Activated CD4-positive, alpha-beta memory T cell treated with anti-CD3 and anti-CD28 coated beads for 36 hours (primary cell): Measurements from ENCODE around the gene FBLN7. TPM values are rescaled to one million over a fixed set of nuclear protein-coding genes. Genes with fewer than 3 reads are reported as not detected.
"Not testable (repeated sequence)": the region's sequence is repeated elsewhere in the genome, so short reads cannot be mapped to it uniquely, and the experiment has no call there.

ENCODE experiments used
- CTCF ChIA-PET: fragments of 350-600 bp; sonication (Branson Sonifier 250); formaldehyde crosslinking; loops from one replicate; lab custom pipeline; 2021; ENCODE audit warnings: antibody characterized with exemption, inconsistent platforms; lab: Charles Lee
- POLR2A ChIA-PET: fragments of 350-600 bp; sonication (Branson Sonifier 250); formaldehyde crosslinking; loops from one replicate; lab custom pipeline; 2021; ENCODE audit warnings: antibody characterized with exemption; lab: Charles Lee
- DNase-seq: peaks from one replicate; pipeline ENCODE4 v3.0.0-alpha.2; 2020
- H3K27ac Mint-ChIP-seq: one replicate; pipeline ENCODE4 v1.8.0; 2021; ENCODE audit warnings: mixed read lengths
- H3K27me3 Mint-ChIP-seq: one replicate; pipeline ENCODE4 v1.8.0; 2021; ENCODE audit warnings: mixed read lengths
- H3K36me3 Mint-ChIP-seq: one replicate; pipeline ENCODE4 v1.8.0; 2021; ENCODE audit warnings: mixed read lengths
- H3K4me1 Mint-ChIP-seq: one replicate; pipeline ENCODE4 v1.8.0; 2021; ENCODE audit warnings: low read depth, mixed read lengths
- H3K4me3 Mint-ChIP-seq: one replicate; pipeline ENCODE4 v1.8.0; 2021; ENCODE audit warnings: mild to moderate bottlenecking, mixed read lengths
- H3K9me3 Mint-ChIP-seq: one replicate; pipeline ENCODE4 v1.8.0; 2021; ENCODE audit warnings: mixed read lengths
- intact Hi-C: fragments of 100-400 bp; cut with micrococcal nuclease; formaldehyde crosslinking; loops from one replicate; pipeline ENCODE4 v1.15.1; 2023
- total RNA-seq, 2 experiments: library from RNA; stranded (reverse); gene quantifications; one replicate each; pipeline ENCODE4 v1.2.3, GENCODE V29; 2021

FBLN7 gene
- total RNA-seq, 2 experiments from 2014 or later, result 38.9 to 40.2 TPM

GRCh38 chr2:112195167-112195766 lies 57.1 kb downstream of the FBLN7 start:
- POLR2A ChIA-PET, result no interaction called here
- peaks cover 53% of the 10 kb centered on the region for H3K4me1 Mint-ChIP-seq
- H3K27me3 Mint-ChIP-seq, result no peaks in the 10 kb centered on the region

GRCh38 chr2:112195950-112196349 lies 57.8 kb downstream of the FBLN7 start:
- ChIA-PET POLR2A (no interaction called here), CTCF (no interaction called here)
- H3K27me3 Mint-ChIP-seq, result no peaks in the 10 kb centered on the region
- DNase-seq, result no peak
- no peaks in the 10 kb centered on the region for H3K9me3 Mint-ChIP-seq
- H3K4me3 Mint-ChIP-seq, result no peak overlapping the region
- peaks cover 47% of the 10 kb centered on the region for H3K4me1 Mint-ChIP-seq
- no peak overlapping the region for H3K27ac Mint-ChIP-seq
- intact Hi-C loops, result no loop called here
- H3K36me3 Mint-ChIP-seq, result peaks cover 27% of the 10 kb centered on the region

More at GRCh38 chr2:112195167-112195766, 57.1 kb downstream of the FBLN7 start:
- Mint-ChIP-seq H3K4me3 (no peak overlapping the region), H3K36me3 (peaks cover 29% of the 10 kb centered on the region), H3K27ac (peak overlapping the region; percentile 43), H3K9me3 (no peaks in the 10 kb centered on the region)
- no peak for DNase-seq
- CTCF ChIA-PET, result interaction anchor here (1.7 to 1.9 kb wide), 2 partner anchors 12 to 74 kb away, joined by 4 to 8 read pairs; no protein-coding TSS in a partner anchor
- intact Hi-C loops, result no loop called here

GRCh38 chr2:112197868-112198267 lies 59.7 kb downstream of the FBLN7 start:
- ChIA-PET POLR2A (no interaction called here), CTCF (interaction anchor here (1.1 kb wide), 1 partner anchor 77 kb away, joined by 3 read pairs; no protein-coding TSS in a partner anchor)
- Mint-ChIP-seq H3K4me1 (peaks cover 34% of the 10 kb centered on the region), H3K9me3 (peaks cover 6% of the 10 kb centered on the region), H3K27ac (no peak overlapping the region), H3K27me3 (no peaks in the 10 kb centered on the region), H3K36me3 (peaks cover 27% of the 10 kb centered on the region), H3K4me3 (no peak overlapping the region)
- intact Hi-C loops, result no loop called here
- DNase-seq, result no peak

GRCh38 chr2:112198780-112199179 lies 60.6 kb downstream of the FBLN7 start:
- no peak for DNase-seq
- Mint-ChIP-seq H3K4me3 (no peak overlapping the region), H3K9me3 (peaks cover 13% of the 10 kb centered on the region), H3K4me1 (peaks cover 30% of the 10 kb centered on the region), H3K36me3 (peaks cover 35% of the 10 kb centered on the region), H3K27ac (no peak overlapping the region), H3K27me3 (no peaks in the 10 kb centered on the region)
- intact Hi-C loops, result no loop called here
- ChIA-PET POLR2A (no interaction called here), CTCF (no interaction called here)

GRCh38 chr2:112199188-112199587 lies 61.0 kb downstream of the FBLN7 start:
- no peaks in the 10 kb centered on the region for H3K27me3 Mint-ChIP-seq
- H3K4me1 Mint-ChIP-seq, result peaks cover 26% of the 10 kb centered on the region
- intact Hi-C loops, result no loop called here
- peaks cover 35% of the 10 kb centered on the region for H3K36me3 Mint-ChIP-seq
- H3K9me3 Mint-ChIP-seq, result peaks cover 16% of the 10 kb centered on the region
- no peak for DNase-seq
- ChIA-PET CTCF (no interaction called here), POLR2A (no interaction called here)
- H3K4me3 Mint-ChIP-seq, result no peak overlapping the region
- no peak overlapping the region for H3K27ac Mint-ChIP-seq

- H3K4me1 Mint-ChIP-seq, result peaks cover 9% of the 10 kb centered on the region
- H3K4me3 Mint-ChIP-seq, result no peak overlapping the region
- H3K36me3 Mint-ChIP-seq, result peaks cover 35% of the 10 kb centered on the region
- intact Hi-C loops, result no loop called here
- no peak overlapping the region for H3K27ac Mint-ChIP-seq
- ChIA-PET POLR2A (no interaction called here), CTCF (interaction anchor here (1.5 kb wide), 1 partner anchor 80 kb away, joined by 6 read pairs; no protein-coding TSS in a partner anchor)
- H3K27me3 Mint-ChIP-seq, result no peaks in the 10 kb centered on the region
- H3K9me3 Mint-ChIP-seq, result peaks cover 23% of the 10 kb centered on the region
- no peak for DNase-seq
Observed at GRCh38 chr2:112201696-112202430, 63.7 kb downstream of the FBLN7 start.

- no peak for DNase-seq
- no peak overlapping the region for H3K4me3 Mint-ChIP-seq
- ChIA-PET POLR2A (no interaction called here), CTCF (interaction anchor here (1.8 kb wide), 1 partner anchor 23 kb away, joined by 4 read pairs; no protein-coding TSS in a partner anchor)
- peaks cover 23% of the 10 kb centered on the region for H3K9me3 Mint-ChIP-seq
- H3K27me3 Mint-ChIP-seq, result no peaks in the 10 kb centered on the region
- H3K36me3 Mint-ChIP-seq, result peaks cover 28% of the 10 kb centered on the region
- no peak overlapping the region for H3K27ac Mint-ChIP-seq
- peaks cover 2% of the 10 kb centered on the region for H3K4me1 Mint-ChIP-seq
- intact Hi-C loops, result no loop called here
Observed at GRCh38 chr2:112204411-112204810, 66.2 kb downstream of the FBLN7 start.

GRCh38 chr2:112207905-112208304 lies 69.7 kb downstream of the FBLN7 start:
- H3K27ac Mint-ChIP-seq, intact Hi-C loops, H3K4me3 Mint-ChIP-seq, H3K27me3 Mint-ChIP-seq, POLR2A ChIA-PET, CTCF ChIA-PET, DNase-seq, H3K4me1 Mint-ChIP-seq: not testable (repeated sequence)
- peaks cover 29% of the 10 kb centered on the region for H3K36me3 Mint-ChIP-seq
- H3K9me3 Mint-ChIP-seq, result peaks cover 17% of the 10 kb centered on the region

GRCh38 chr2:112216167-112216566 lies 78.0 kb downstream of the FBLN7 start:
- ChIA-PET POLR2A (no interaction called here), CTCF (no interaction called here)
- Mint-ChIP-seq H3K9me3 (no peaks in the 10 kb centered on the region), H3K36me3 (peaks cover 34% of the 10 kb centered on the region), H3K4me1 (peaks cover 4% of the 10 kb centered on the region), H3K27ac (no peak overlapping the region), H3K27me3 (no peaks in the 10 kb centered on the region), H3K4me3 (no peak overlapping the region)
- DNase-seq, result no peak
- intact Hi-C loops, result no loop called here

GRCh38 chr2:112217854-112218253 lies 79.7 kb downstream of the FBLN7 start:
- intact Hi-C loops, result no loop called here
- POLR2A ChIA-PET, result no interaction called here

GRCh38 chr2:112220186-112220585 lies 82.0 kb downstream of the FBLN7 start:
- intact Hi-C loops, result no loop called here
- no peak for DNase-seq
- Mint-ChIP-seq H3K4me3 (no peak overlapping the region), H3K9me3 (peaks cover 5% of the 10 kb centered on the region), H3K27ac (no peak overlapping the region), H3K27me3 (no peaks in the 10 kb centered on the region), H3K4me1 (peaks cover 5% of the 10 kb centered on the region), H3K36me3 (peaks cover 41% of the 10 kb centered on the region)
- POLR2A ChIA-PET, result no interaction called here
- CTCF ChIA-PET, result no interaction called here

More at GRCh38 chr2:112217854-112218253, 79.7 kb downstream of the FBLN7 start:
- Mint-ChIP-seq H3K4me3 (no peak overlapping the region), H3K36me3 (peaks cover 40% of the 10 kb centered on the region), H3K27me3 (no peaks in the 10 kb centered on the region), H3K27ac (no peak overlapping the region), H3K4me1 (peaks cover 5% of the 10 kb centered on the region), H3K9me3 (peaks cover 5% of the 10 kb centered on the region)
- no peak for DNase-seq
- CTCF ChIA-PET, result no interaction called here

GRCh38 chr2:112220831-112221230 lies 82.6 kb downstream of the FBLN7 start:
- H3K4me1 Mint-ChIP-seq, result peaks cover 5% of the 10 kb centered on the region
- H3K4me3 Mint-ChIP-seq, result no peak overlapping the region
- H3K27ac Mint-ChIP-seq, result no peak overlapping the region
- peaks cover 41% of the 10 kb centered on the region for H3K36me3 Mint-ChIP-seq
- intact Hi-C loops, result no loop called here
- peaks cover 5% of the 10 kb centered on the region for H3K9me3 Mint-ChIP-seq
- ChIA-PET POLR2A (no interaction called here), CTCF (no interaction called here)
- DNase-seq, result no peak
- no peaks in the 10 kb centered on the region for H3K27me3 Mint-ChIP-seq
